LNCAP (cell line): ENCODE results near the gene IDUA.

Source experiments
- TF ChIP-seq, protein P1 (sequence below): fragments of 450-650 bp; IDR thresholded peaks from 2 replicates; pipeline ENCODE4 v1.5.1; 2017; ENCODE audit warnings: mild to moderate bottlenecking

Gene IDUA

DNA sequence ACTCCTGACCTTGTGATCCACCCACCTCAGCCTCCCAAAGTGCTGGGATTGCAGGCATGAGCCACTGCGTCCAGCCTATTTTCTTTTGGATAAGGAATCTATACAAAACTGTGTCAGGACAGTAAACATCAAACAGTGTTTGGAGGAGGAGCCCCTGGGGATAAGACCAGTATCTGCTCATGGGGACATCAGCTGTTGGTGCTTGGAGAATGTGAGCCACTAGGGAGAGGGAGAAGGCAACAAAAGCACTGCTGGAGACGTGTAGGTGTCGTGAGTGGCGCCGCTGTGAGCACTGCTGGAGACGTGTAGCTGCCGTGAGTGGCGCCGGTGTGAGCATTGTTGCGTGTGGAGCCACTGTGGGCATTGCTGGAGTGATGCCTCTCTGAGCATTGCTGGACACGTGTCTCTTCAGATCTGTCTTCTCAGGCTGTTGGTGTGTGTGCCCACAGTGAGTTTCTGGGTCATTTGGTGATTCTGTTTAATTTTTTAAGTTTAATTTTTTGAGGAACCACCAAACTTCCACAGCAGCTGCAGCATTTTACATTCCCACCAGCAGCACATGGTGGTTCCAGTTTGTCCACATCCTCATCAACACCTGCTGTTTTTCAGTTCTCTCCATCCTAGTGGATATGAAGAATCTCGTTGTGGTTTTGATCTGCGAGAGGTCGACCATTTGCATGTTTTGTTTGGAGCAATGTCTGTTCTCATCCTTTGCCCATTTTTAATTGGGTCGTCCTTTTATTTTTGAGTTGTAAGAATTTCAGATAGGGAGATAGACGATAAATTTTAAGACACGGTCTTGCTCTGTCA lies 32.4 kb upstream of the IDUA start:
- TF ChIP-seq, protein P1, sequence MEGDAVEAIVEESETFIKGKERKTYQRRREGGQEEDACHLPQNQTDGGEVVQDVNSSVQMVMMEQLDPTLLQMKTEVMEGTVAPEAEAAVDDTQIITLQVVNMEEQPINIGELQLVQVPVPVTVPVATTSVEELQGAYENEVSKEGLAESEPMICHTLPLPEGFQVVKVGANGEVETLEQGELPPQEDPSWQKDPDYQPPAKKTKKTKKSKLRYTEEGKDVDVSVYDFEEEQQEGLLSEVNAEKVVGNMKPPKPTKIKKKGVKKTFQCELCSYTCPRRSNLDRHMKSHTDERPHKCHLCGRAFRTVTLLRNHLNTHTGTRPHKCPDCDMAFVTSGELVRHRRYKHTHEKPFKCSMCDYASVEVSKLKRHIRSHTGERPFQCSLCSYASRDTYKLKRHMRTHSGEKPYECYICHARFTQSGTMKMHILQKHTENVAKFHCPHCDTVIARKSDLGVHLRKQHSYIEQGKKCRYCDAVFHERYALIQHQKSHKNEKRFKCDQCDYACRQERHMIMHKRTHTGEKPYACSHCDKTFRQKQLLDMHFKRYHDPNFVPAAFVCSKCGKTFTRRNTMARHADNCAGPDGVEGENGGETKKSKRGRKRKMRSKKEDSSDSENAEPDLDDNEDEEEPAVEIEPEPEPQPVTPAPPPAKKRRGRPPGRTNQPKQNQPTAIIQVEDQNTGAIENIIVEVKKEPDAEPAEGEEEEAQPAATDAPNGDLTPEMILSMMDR, result no peak

- TF ChIP-seq, protein P1, result no peak
These were observed 31.5 kb upstream of the IDUA start for GRCh38 chr4:955161-955921.

GRCh38 chr4:955931-956381 lies 30.9 kb upstream of the IDUA start:
- TF ChIP-seq, protein P1, result no peak

GRCh38 chr4:956531-957230 lies 30.2 kb upstream of the IDUA start:
- TF ChIP-seq, protein P1, result no peak

DNA sequence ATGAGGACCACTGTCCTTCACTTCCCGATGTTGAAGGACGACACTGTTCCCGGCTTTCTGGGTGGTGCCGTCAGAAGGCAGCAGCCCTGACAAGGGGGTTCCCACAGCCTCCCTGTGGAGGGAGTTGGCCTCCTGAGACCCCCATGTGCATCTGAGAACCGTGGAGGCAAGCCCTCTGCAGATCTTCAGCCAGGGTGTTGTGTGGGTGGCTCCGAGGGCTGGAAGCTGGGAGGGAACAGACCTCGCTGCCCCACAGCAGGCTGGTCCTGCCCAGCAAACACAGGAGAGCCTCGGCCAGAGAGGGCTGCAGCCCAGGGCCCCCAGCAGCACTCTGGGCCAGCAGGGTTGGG lies 29.6 kb upstream of the IDUA start:
- TF ChIP-seq, protein P1, result no peak

DNA sequence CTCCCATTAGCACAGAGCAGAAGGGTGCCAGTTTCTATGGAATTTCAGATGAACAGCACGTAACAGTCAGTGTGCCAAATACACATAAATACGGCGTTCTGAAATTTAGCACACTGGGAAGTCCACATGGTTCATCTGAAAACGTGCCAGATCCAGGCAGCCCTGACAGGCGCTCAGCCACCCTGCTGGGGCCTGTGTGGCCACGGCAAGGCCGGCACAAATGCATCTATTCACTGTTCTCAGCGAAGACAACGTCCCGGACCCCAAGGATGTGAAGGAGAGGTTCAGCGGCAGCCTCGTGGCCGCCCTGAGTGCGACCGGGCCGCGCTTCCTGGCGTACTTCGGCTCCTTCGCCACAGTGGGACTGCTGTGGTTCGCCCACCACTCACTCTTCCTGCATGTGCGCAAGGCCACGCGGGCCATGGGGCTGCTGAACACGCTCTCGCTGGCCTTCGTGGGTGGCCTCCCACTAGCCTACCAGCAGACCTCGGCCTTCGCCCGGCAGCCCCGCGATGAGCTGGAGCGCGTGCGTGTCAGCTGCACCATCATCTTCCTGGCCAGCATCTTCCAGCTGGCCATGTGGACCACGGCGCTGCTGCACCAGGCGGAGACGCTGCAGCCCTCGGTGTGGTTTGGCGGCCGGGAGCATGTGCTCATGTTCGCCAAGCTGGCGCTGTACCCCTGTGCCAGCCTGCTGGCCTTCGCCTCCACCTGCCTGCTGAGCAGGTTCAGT lies 29.1 kb upstream of the IDUA start:
- TF ChIP-seq, protein P1, result no peak

GRCh38 chr4:958314-958665 lies 28.6 kb upstream of the IDUA start:
- TF ChIP-seq, protein P1, result no peak
